ENCODE results near the gene MYO5B. TPM values are rescaled to one million over a fixed set of nuclear protein-coding genes. Genes with fewer than 3 reads are reported as not detected.

Gene MYO5B
- total RNA-seq, 6 experiments from 2014 or later: 0.17 to 0.28 TPM; not detected in 4

GRCh38 chr18:50013363-50014138, 181.4 kb downstream of the MYO5B start:
- Mint-ChIP-seq H3K27ac (peak overlapping the region; percentile 17; the same call in 1 of the 2 replicates), H3K9me3 (no peaks in the 10 kb centered on the region), H3K36me3 (ENCODE audit: low read depth) (no peaks in the 10 kb centered on the region), H3K27me3 (ENCODE audit: insufficient read depth) (peaks cover 17% of the 10 kb centered on the region), H3K4me1 (ENCODE audit: low read depth) (peaks cover 47% of the 10 kb centered on the region), H3K4me3 (peak overlapping the region; percentile 43; the same call in 1 of the 2 replicates)
- peak; percentile 57 for DNase-seq
- no peak for TF ChIP-seq CTCF (IDR thresholded peaks at IDR 0.05)

GRCh38 chr18:50011813-50012435, 183.0 kb downstream of the MYO5B start:
- peak overlapping the region; percentile 77 for H3K27ac Mint-ChIP-seq
- no peaks in the 10 kb centered on the region for H3K36me3 Mint-ChIP-seq (ENCODE audit: low read depth)
- peaks cover 47% of the 10 kb centered on the region for H3K4me1 Mint-ChIP-seq (ENCODE audit: low read depth)
- H3K4me3 Mint-ChIP-seq: peak overlapping the region; percentile 43
- peaks cover 22% of the 10 kb centered on the region for H3K27me3 Mint-ChIP-seq (ENCODE audit: insufficient read depth)
- peak; percentile 96 for DNase-seq
- no peaks in the 10 kb centered on the region for H3K9me3 Mint-ChIP-seq
- TF ChIP-seq CTCF (IDR thresholded peaks at IDR 0.05): no peak

GRCh38 chr18:50009773-50010335, 185.1 kb downstream of the MYO5B start:
- H3K27me3 Mint-ChIP-seq (ENCODE audit: insufficient read depth): peaks cover 34% of the 10 kb centered on the region

GRCh38 chr18:50008306-50008705, 186.6 kb downstream of the MYO5B start:
- no peak for TF ChIP-seq CTCF (IDR thresholded peaks at IDR 0.05)
- DNase-seq: no peak
- Mint-ChIP-seq H3K27me3 (ENCODE audit: insufficient read depth) (peaks cover 32% of the 10 kb centered on the region), H3K27ac (no peak overlapping the region), H3K4me1 (ENCODE audit: low read depth) (peaks cover 37% of the 10 kb centered on the region), H3K36me3 (ENCODE audit: low read depth) (no peaks in the 10 kb centered on the region), H3K9me3 (no peaks in the 10 kb centered on the region), H3K4me3 (no peak overlapping the region)

More at GRCh38 chr18:50009773-50010335, 185.1 kb downstream of the MYO5B start:
- Mint-ChIP-seq H3K4me1 (ENCODE audit: low read depth) (peaks cover 47% of the 10 kb centered on the region), H3K36me3 (ENCODE audit: low read depth) (no peaks in the 10 kb centered on the region), H3K9me3 (no peaks in the 10 kb centered on the region), H3K4me3 (no peak overlapping the region), H3K27ac (no peak overlapping the region)
- peak; percentile 81 for TF ChIP-seq CTCF (IDR thresholded peaks at IDR 0.05)
- peak; percentile 23 for DNase-seq

- Mint-ChIP-seq H3K27ac (no peak overlapping the region), H3K4me1 (ENCODE audit: low read depth) (peaks cover 27% of the 10 kb centered on the region), H3K4me3 (no peak overlapping the region), H3K27me3 (ENCODE audit: insufficient read depth) (peaks cover 35% of the 10 kb centered on the region), H3K36me3 (ENCODE audit: low read depth) (no peaks in the 10 kb centered on the region), H3K9me3 (no peaks in the 10 kb centered on the region)
- TF ChIP-seq CTCF (IDR thresholded peaks at IDR 0.05): no peak
- no peak for DNase-seq
Observed at GRCh38 chr18:50006470-50007046, 188.4 kb downstream of the MYO5B start.

All from HFFc6 (cell line).